MM.1S (cell line): ENCODE results near the gene PLD3.

ENCODE experiments used
- DNase-seq: peaks from one replicate; pipeline ENCODE4 v3.0.0-alpha.2; 2015
- H2AFZ ChIP-seq: fragments of 300-600 bp; sonication (generic); 2 replicates; pipeline ENCODE4 v1.6.0; 2016; ENCODE audit warnings: antibody characterized with exemption, low read length
- H3F3A ChIP-seq: fragments of 300-600 bp; sonication (generic); 2 replicates; pipeline ENCODE4 v1.6.1; 2016; ENCODE audit warnings: mild to moderate bottlenecking, antibody characterized with exemption, low read length, moderate library complexity, mixed read lengths; ENCODE audit not compliant: insufficient read depth
- H3K27ac ChIP-seq: fragments of 300-600 bp; sonication (generic); 2 replicates; pipeline ENCODE4 v1.5.1; 2016; ENCODE audit warnings: mild to moderate bottlenecking, low read length
- H3K27me3 ChIP-seq: fragments of 300-600 bp; sonication (generic); replicated peaks from 2 replicates; pipeline ENCODE4 v1.6.0; 2016; ENCODE audit warnings: low read length; ENCODE audit not compliant: insufficient read depth
- H3K36me3 ChIP-seq: fragments of 300-600 bp; sonication (generic); replicated peaks from 2 replicates; pipeline ENCODE4 v1.6.1; 2016; ENCODE audit warnings: mild to moderate bottlenecking, low read length, mixed read lengths; ENCODE audit not compliant: insufficient read depth
- H3K4me1 ChIP-seq: fragments of 300-600 bp; sonication (generic); 2 replicates; pipeline ENCODE4 v1.6.1; 2016; ENCODE audit warnings: low read length, mixed read lengths
- H3K4me2 ChIP-seq: fragments of 300-600 bp; sonication (generic); 2 replicates; pipeline ENCODE4 v1.6.0; 2016; ENCODE audit warnings: low read depth, low read length
- H3K4me3 ChIP-seq: fragments of 300-600 bp; sonication (generic); 2 replicates; pipeline ENCODE4 v1.5.1; 2016; ENCODE audit warnings: low read length, mixed read lengths
- H3K79me2 ChIP-seq: fragments of 300-600 bp; sonication (generic); 2 replicates; pipeline ENCODE4 v1.6.1; 2016; ENCODE audit warnings: mixed run types, low read length, mixed read lengths
- H3K9ac ChIP-seq: fragments of 300-600 bp; sonication (generic); 2 replicates; pipeline ENCODE4 v1.6.1; 2016; ENCODE audit warnings: low read length, mixed read lengths
- H3K9me2 ChIP-seq: fragments of 300-600 bp; sonication (generic); replicated peaks from 2 replicates; pipeline ENCODE4 v1.6.1; 2016; ENCODE audit warnings: mild to moderate bottlenecking, low read length, mixed read lengths; ENCODE audit not compliant: insufficient read depth
- H3K9me3 ChIP-seq: fragments of 300-600 bp; sonication (generic); replicated peaks from 2 replicates; pipeline ENCODE4 v1.6.1; 2016; ENCODE audit warnings: mild to moderate bottlenecking, low read length, mixed read lengths; ENCODE audit not compliant: insufficient read depth
- H4K20me1 ChIP-seq: fragments of 300-600 bp; sonication (generic); 2 replicates; pipeline ENCODE4 v1.6.1; 2016; ENCODE audit warnings: mild to moderate bottlenecking, low read length, moderate library complexity, mixed read lengths; ENCODE audit not compliant: insufficient read depth
- CTCF ChIP-seq: fragments of 300-600 bp; sonication (generic); IDR thresholded peaks from 2 replicates; pipeline ENCODE4 v1.5.1; 2016; ENCODE audit warnings: antibody characterized with exemption, low read length, mixed read lengths
- EZH2 ChIP-seq: fragments of 300-600 bp; sonication (generic); optimal IDR thresholded peaks from 2 replicates; pipeline ENCODE3; 2017; ENCODE audit warnings: low read depth, mild to moderate bottlenecking, antibody characterized with exemption, low read length, mixed read lengths
- EZH2phosphoT487 ChIP-seq: fragments of 300-600 bp; sonication (generic); IDR thresholded peaks from 2 replicates; pipeline ENCODE4 v1.6.1; 2018; ENCODE audit warnings: antibody characterized with exemption, low read length

PLD3 gene

GRCh38 chr19:40416918-40417642, 68.6 kb downstream of the PLD3 start:
- Histone ChIP-seq H3K36me3 (no peaks in the 10 kb centered on the region), H3K27me3 (no peaks in the 10 kb centered on the region; the same call in 1 of the 2 replicates), H4K20me1 (no peaks in the 10 kb centered on the region), H3F3A (peaks cover 5% of the 10 kb centered on the region; the same call in 1 of the 2 replicates), H3K9ac (no peak overlapping the region), H3K4me2 (no peak overlapping the region), H2AFZ (no peak overlapping the region), H3K4me3 (no peak overlapping the region), H3K79me2 (no peaks in the 10 kb centered on the region), H3K9me2 (no peaks in the 10 kb centered on the region), H3K9me3 (no peaks in the 10 kb centered on the region), H3K4me1 (no peaks in the 10 kb centered on the region), H3K27ac (no peak overlapping the region)
- DNase-seq: no peak
- TF ChIP-seq CTCF (no peak), EZH2phosphoT487 (no peak), EZH2 (no peak)

GRCh38 chr19:40417643-40417981, 69.1 kb downstream of the PLD3 start:
- no peak overlapping the region for H3K4me3 ChIP-seq
- H3K9me2 ChIP-seq: no peaks in the 10 kb centered on the region
- no peaks in the 10 kb centered on the region for H3K9me3 ChIP-seq
- TF ChIP-seq EZH2 (no peak), EZH2phosphoT487 (no peak), CTCF (no peak)
- H3K27me3 ChIP-seq: no peaks in the 10 kb centered on the region; the same call in 1 of the 2 replicates
- no peaks in the 10 kb centered on the region for H3K79me2 ChIP-seq
- no peak overlapping the region for H3K9ac ChIP-seq
- no peaks in the 10 kb centered on the region for H3K4me1 ChIP-seq
- H3K4me2 ChIP-seq: no peak overlapping the region
- no peaks in the 10 kb centered on the region for H4K20me1 ChIP-seq
- DNase-seq: no peak
- H3K27ac ChIP-seq: no peak overlapping the region
- no peaks in the 10 kb centered on the region for H3K36me3 ChIP-seq
- H3F3A ChIP-seq: peaks cover 5% of the 10 kb centered on the region; the same call in 1 of the 2 replicates
- H2AFZ ChIP-seq: no peak overlapping the region

GRCh38 chr19:40418040-40418439, 69.5 kb downstream of the PLD3 start:
- Histone ChIP-seq H3K9ac (no peak overlapping the region), H3K9me3 (no peaks in the 10 kb centered on the region), H3F3A (peaks cover 5% of the 10 kb centered on the region; the same call in 1 of the 2 replicates), H3K79me2 (no peaks in the 10 kb centered on the region), H3K4me3 (no peak overlapping the region), H3K36me3 (no peaks in the 10 kb centered on the region), H4K20me1 (no peaks in the 10 kb centered on the region), H3K9me2 (no peaks in the 10 kb centered on the region), H3K4me2 (no peak overlapping the region), H3K27me3 (no peaks in the 10 kb centered on the region; the same call in 1 of the 2 replicates), H2AFZ (no peak overlapping the region), H3K27ac (no peak overlapping the region), H3K4me1 (no peaks in the 10 kb centered on the region)
- TF ChIP-seq EZH2phosphoT487 (no peak), EZH2 (no peak)
- no peak for DNase-seq

GRCh38 chr19:40419066-40419612, 70.6 kb downstream of the PLD3 start:
- no peak for DNase-seq
- Histone ChIP-seq H3K36me3 (no peaks in the 10 kb centered on the region), H3F3A (peaks cover 5% of the 10 kb centered on the region), H3K27ac (no peak overlapping the region), H3K9ac (no peak overlapping the region), H2AFZ (no peak overlapping the region), H3K4me2 (no peak overlapping the region), H3K27me3 (no peaks in the 10 kb centered on the region; the same call in 1 of the 2 replicates), H3K4me1 (no peaks in the 10 kb centered on the region), H4K20me1 (no peaks in the 10 kb centered on the region), H3K79me2 (no peaks in the 10 kb centered on the region), H3K9me3 (no peaks in the 10 kb centered on the region), H3K4me3 (no peak overlapping the region), H3K9me2 (no peaks in the 10 kb centered on the region)
- no peak for TF ChIP-seq EZH2
- no peak for TF ChIP-seq EZH2phosphoT487
- no peak for TF ChIP-seq CTCF
